Caki2 (cell line): ENCODE data around the gene TRIM4. TPM values are rescaled to one million over a fixed set of nuclear protein-coding genes. Genes with fewer than 3 reads are reported as not detected.
A peak's percentile ranks its signal among the peaks of the same experiment; 100 is the strongest.

ENCODE experiments used
- DNase-seq: peaks from one replicate; pipeline ENCODE4 v3.0.0-alpha.2; 2015; ENCODE audit warnings: low read depth
- in situ Hi-C: cut with HindIII; loops from 2 replicates; pipeline ENCODE4 v1.10.0; 2016; ENCODE audit warnings: low sequenced_read_pairs, low pct_unique_long_range_greater_than_20kb, mixed read lengths
- total RNA-seq: library from RNA; depleted of rRNA; stranded (reverse); fragments of >200 nt; shearing (Covaris generic); gene quantifications from 2 replicates; pipeline ENCODE4 v1.2.3, GENCODE V29; 2014; ENCODE audit warnings: low replicate concordance; rRNA removed

Gene TRIM4
- total RNA-seq, 1 experiment from 2014 or later = 15.5 TPM

DNA sequence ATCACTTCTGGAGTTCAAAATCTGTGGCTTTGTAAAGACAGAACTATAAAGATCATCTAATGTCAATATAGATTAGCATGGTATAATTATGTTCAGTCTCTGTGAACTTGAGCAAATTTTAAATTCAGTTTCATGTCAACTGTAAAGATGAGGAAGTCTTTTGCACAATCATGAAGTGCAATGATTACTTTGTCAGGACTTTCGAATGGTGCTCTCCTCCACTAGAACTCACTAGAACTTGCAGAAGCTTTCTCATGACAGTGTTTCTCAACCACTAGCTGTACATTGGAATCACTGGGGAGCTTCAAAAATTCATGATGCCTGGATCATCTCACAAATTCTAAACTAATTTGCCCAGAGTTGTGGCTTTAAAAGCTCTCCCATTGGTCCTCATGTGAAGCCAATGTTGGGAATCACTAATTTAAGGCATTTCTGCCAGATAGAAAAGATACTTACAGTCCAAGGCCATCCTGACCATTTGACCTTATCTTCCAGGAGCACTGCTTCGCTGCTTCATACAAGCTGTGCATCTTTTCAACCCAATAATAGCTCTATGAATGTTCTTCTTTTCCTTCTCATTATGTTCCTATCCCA lies 55.4 kb downstream of the TRIM4 start:
- DNase-seq = no peak
- in situ Hi-C loops = no loop called here

DNA sequence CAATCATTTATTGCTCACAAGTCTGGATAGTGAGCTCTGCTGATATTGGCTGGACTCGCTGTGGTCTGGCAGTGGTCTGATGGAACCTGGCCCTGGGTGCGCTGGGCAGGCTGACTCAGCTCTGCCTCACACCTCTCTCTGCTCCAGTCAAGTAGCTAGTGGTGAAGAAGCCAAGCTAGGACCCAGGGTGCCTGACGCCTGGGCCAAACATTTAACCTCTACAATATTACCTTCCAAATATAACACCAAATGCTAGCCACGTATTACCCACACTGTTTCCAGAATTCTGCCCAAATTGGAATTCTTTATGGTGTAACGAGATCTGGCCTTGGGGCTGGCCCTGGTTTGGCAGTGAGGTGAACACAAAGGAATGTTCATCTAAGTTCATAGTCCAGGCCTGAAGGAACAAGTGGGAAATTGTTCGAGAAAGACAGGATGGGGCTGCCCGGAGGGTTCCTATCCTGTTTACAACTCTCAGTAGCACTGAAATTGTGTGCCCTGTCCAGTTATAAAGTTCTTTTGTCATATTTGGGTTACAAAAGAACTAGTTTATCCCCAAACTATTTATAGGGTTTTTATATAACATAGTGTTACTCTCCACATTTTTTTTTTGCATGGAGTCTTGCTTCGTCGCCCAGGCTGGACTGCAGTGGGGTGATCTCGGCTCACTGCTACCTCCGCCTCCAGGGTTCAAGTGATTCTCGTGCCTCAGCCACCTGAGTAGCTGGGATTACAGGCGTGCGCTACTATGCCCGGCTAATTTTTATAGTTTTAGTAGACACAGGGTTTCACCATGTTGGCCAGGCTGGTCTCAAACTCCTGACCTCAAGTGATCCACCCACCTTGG lies 58.8 kb downstream of the TRIM4 start:
- peak; percentile 28 for DNase-seq
- in situ Hi-C loops = no loop called here

DNA sequence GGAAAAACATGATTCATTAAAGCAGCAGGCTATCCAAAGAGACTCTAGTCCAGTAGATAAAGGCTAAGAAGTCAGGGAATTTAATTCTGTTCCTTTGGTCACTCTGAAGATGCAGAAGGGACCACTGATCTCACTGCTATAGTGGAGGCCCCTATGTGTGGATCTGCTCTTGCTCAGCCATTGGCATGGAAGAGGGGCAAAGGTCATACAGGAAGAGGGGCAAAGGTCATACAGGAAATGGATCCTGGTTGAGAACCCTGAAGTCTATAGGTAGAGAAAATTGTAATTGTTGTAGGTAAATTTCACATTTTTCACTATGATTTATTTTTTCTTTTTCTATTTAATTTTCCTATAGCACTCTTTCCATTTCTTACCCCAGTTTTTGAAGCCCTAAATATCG lies 64.1 kb downstream of the TRIM4 start:
- DNase-seq = no peak
- in situ Hi-C loops = no loop called here

DNA sequence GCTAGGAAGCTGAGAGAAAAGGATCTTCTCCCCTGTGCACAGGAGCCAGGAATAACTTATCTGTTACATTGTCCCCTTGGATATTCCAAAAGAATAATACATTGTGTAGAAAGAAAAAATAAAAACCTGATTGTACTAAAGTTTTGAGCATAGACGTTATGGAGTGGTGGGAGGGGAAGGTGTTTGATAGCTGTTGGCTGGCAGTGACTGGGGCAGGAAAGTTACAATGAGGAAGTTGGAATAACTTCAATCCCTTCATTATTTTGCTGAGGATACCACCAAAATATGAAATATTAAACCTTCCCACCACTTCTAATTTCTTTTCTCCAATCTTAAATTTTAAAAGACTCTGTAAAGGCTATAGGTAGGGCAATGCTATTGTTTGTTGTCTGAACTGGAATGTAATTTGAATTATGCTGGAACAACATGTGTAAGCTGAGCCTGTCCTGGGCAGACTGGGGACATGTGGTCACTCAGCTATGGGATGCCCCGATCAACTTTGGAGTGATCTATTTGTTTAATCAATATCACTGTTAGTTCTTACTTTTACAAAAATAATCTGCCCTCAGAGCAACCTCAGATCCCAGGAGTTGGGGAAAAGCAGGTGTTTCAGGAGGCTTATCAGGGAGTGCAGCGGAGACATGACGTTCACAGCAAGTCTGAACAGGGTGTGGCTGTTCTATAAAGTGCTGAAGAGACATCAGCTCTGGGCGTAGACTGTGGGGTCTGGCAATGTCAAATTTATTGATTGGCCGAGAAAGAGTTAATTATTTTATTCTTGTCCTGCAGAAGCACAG lies 70.7 kb downstream of the TRIM4 start:
- in situ Hi-C loops = no loop called here
- no peak for DNase-seq

DNA sequence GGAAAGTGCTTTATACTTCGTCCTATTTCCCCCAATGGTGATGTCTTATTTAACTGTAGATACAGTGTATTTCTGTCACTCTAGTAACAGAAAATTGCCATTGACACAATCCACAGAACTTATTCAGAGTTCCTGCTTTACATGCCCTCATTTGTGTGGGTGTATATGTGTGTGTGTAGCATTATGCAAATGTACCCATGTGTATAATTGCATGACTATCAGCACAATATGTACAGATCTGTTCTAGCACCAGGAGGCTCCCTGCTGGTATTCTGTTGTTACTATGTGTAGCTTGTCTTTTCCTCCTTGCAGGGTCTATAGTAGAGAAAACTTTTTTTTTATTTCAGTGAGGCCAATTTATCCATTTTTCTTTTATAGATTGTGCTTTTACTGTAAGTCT lies 75.0 kb downstream of the TRIM4 start:
- in situ Hi-C loops = no loop called here

DNA sequence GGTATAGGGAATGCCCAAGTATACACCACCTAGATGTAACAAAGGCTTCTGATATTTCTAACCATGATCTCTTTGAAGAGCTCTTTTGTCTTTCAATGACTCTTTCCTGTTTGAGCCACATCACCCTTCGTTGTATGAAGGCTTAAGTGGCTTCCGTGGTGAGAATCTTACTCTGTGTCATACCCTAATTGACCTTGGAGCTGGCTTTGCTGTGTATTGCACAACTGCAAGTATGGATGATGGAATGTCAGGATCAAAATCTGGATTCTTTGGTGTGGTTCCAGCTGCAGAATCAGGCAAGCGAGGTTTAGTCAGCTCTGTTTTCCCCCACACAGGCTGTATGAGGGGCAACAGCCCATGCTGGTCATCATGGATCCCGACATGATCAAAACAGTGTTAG lies 75.5 kb downstream of the TRIM4 start:
- in situ Hi-C loops = no loop called here
- no peak for DNase-seq

More for the DNA sequence above, 75.0 kb downstream of the TRIM4 start:
- DNase-seq = no peak

DNA sequence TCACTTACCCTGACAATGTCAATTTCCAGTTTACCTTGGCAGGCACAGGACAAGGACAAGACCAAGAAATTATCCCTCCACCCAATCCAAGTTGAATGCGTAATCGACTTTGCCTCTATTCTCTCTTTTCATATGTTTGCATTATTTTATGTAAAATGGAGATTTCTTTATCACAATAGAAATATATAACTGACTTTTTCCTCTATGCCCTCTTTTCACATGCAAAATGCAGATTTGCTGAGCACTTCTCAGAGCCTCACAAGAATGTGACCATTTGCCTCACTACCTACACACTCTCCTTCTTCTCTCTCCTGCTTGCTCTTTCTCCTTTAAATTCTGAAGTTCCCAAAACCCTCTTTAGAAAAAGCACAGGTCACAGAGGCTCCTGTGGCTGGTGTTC lies 76.4 kb downstream of the TRIM4 start:
- in situ Hi-C loops = no loop called here
- DNase-seq = no peak

Other genes starting within 250 kb of the TRIM4 start
- 0.49 and 6.0 TPM in 2 replicates for gene CYP3A5, start 239.5 kb downstream of the TRIM4 start, total RNA-seq
- gene CYP3A7, start 184.3 kb downstream of the TRIM4 start, total RNA-seq = not detected in 2 replicates
- not detected in 2 replicates for gene CYP3A4, start 135.3 kb downstream of the TRIM4 start, total RNA-seq
- gene CYP3A43, start 91.5 kb downstream of the TRIM4 start, total RNA-seq = not detected in 2 replicates
- gene OR2AE1, start 42.5 kb downstream of the TRIM4 start, total RNA-seq = not detected in 2 replicates
- not detected in 2 replicates for gene GJC3, start 10.1 kb upstream of the TRIM4 start, total RNA-seq
- 1.1 TPM in 1 of 2 replicates, not detected in the other for gene AZGP1, start 56.5 kb upstream of the TRIM4 start, total RNA-seq
- gene ZKSCAN1, start 96.1 kb upstream of the TRIM4 start, total RNA-seq = 20.3 and 23.0 TPM in 2 replicates
- 1.0 and 4.4 TPM in 2 replicates for gene ZSCAN21, start 130.2 kb upstream of the TRIM4 start, total RNA-seq
- gene ZNF3, start 162.2 kb upstream of the TRIM4 start, total RNA-seq = 47.7 and 51.4 TPM in 2 replicates
- gene COPS6, start 169.4 kb upstream of the TRIM4 start, total RNA-seq = 91.2 and 92.5 TPM in 2 replicates
- 225 and 243 TPM in 2 replicates for gene MCM7, start 181.9 kb upstream of the TRIM4 start, total RNA-seq
- 25.8 and 28.1 TPM in 2 replicates for gene AP4M1, start 182.1 kb upstream of the TRIM4 start, total RNA-seq
- 17.8 and 29.7 TPM in 2 replicates for gene TAF6, start 199.8 kb upstream of the TRIM4 start, total RNA-seq
- gene CNPY4, start 200.1 kb upstream of the TRIM4 start, total RNA-seq = 9.5 and 25.8 TPM in 2 replicates
- 0.52 and 2.5 TPM in 2 replicates for gene MBLAC1, start 207.4 kb upstream of the TRIM4 start, total RNA-seq
- gene LAMTOR4, start 229.4 kb upstream of the TRIM4 start, total RNA-seq = 63.0 and 126 TPM in 2 replicates
- 2.2 and 2.3 TPM in 2 replicates for gene TRAPPC14, start 239.2 kb upstream of the TRIM4 start, total RNA-seq
- gene GAL3ST4, start 249.1 kb upstream of the TRIM4 start, total RNA-seq = not detected in 2 replicates